Esophagus muscularis mucosa (tissue), 3 donors: ENCODE results near the gene PTPN1.

Experiments used
- POLR2A ChIP-seq: fragments of 450-650 bp; IDR thresholded peaks from one replicate; pipeline ENCODE4 v1.6.1; 2017; ENCODE audit warnings: antibody characterized with exemption, moderate library complexity, mild to moderate bottlenecking, low read depth
- POLR2AphosphoS5 ChIP-seq, 2 donors: sonication (generic); formaldehyde crosslinking; IDR thresholded peaks; one replicate each; pipeline ENCODE4 v1.6.1; 2017; ENCODE audit warnings: antibody characterized with exemption in 2 of 2
- TF ChIP-seq, protein P1 (sequence below), 3 experiments: fragments of 200-600 bp in 2 of 3; fragments of 450-650 bp in 1 of 3; sonication (generic) in 2 of 3; IDR thresholded peaks; one replicate each; pipeline ENCODE4 v1.5.1; 2017 to 2019; ENCODE audit warnings: antibody characterized with exemption in 3 of 3, mild to moderate bottlenecking in 2 of 3, moderate library complexity in 1 of 3

GRCh38 chr20:50547964-50548363, 37.8 kb downstream of the PTPN1 start:
- TF ChIP-seq, protein P1, sequence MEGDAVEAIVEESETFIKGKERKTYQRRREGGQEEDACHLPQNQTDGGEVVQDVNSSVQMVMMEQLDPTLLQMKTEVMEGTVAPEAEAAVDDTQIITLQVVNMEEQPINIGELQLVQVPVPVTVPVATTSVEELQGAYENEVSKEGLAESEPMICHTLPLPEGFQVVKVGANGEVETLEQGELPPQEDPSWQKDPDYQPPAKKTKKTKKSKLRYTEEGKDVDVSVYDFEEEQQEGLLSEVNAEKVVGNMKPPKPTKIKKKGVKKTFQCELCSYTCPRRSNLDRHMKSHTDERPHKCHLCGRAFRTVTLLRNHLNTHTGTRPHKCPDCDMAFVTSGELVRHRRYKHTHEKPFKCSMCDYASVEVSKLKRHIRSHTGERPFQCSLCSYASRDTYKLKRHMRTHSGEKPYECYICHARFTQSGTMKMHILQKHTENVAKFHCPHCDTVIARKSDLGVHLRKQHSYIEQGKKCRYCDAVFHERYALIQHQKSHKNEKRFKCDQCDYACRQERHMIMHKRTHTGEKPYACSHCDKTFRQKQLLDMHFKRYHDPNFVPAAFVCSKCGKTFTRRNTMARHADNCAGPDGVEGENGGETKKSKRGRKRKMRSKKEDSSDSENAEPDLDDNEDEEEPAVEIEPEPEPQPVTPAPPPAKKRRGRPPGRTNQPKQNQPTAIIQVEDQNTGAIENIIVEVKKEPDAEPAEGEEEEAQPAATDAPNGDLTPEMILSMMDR (IDR thresholded peaks at IDR 0.05) = no peak
- TF ChIP-seq POLR2AphosphoS5 (IDR thresholded peaks at IDR 0.05) (no peak), POLR2A (no peak)
